IMR-90 (cell line): ENCODE results near the gene BBIP1. TPM values are rescaled to one million over a fixed set of nuclear protein-coding genes. Genes with fewer than 3 reads are reported as not detected.

Source experiments
- ATAC-seq: fragments of 200-7000 bp; cut with Tn5 transposase; 2 replicates; pipeline ENCODE4 v1.9.1; 2020; ENCODE audit warnings: low read depth, mild to moderate bottlenecking, moderate library complexity
- BruUV-seq: library from RNA; stranded (reverse); fragments of 400-500 nt; replicated peaks from 2 replicates; lab custom pipeline; 2021; lab: Mats Ljungman, UMichigan
- CTCF ChIA-PET: fragments of 300-600 bp; formaldehyde crosslinking; extraction: SDS; loops from one replicate; lab custom pipeline; 2021; ENCODE audit warnings: antibody characterized with exemption; lab: Yijun Ruan, JAX
- POLR2A ChIA-PET: fragments of 300-600 bp; sonication (Branson Sonifier 250); formaldehyde crosslinking; loops from one replicate; lab custom pipeline; 2022; ENCODE audit warnings: antibody characterized with exemption; ENCODE audit not compliant: unreplicated experiment; lab: Charles Lee
- DNase-seq: peaks from one replicate; pipeline ENCODE4 v3.0.0; 2013
- H2AFZ ChIP-seq: replicated peaks from 2 replicates; pipeline ENCODE3; 2013; ENCODE audit warnings: low read length, mild to moderate bottlenecking; ENCODE audit not compliant: poor library complexity
- H2AK5ac ChIP-seq: 2 replicates; pipeline ENCODE4 v1.6.1; 2013; ENCODE audit warnings: low read depth, low read length, inconsistent platforms
- H2AK9ac ChIP-seq: replicated peaks from 2 replicates; pipeline ENCODE3; 2013; ENCODE audit warnings: mild to moderate bottlenecking, low read depth, low read length, moderate library complexity; ENCODE audit not compliant: poor library complexity
- H2BK120ac ChIP-seq: 2 replicates; pipeline ENCODE4 v1.6.1; 2013; ENCODE audit warnings: low read depth, low read length, inconsistent platforms
- H2BK15ac ChIP-seq: 3 replicates; pipeline ENCODE4 v1.6.1; 2013; ENCODE audit warnings: low read depth, low read length, inconsistent platforms
- H2BK20ac ChIP-seq: 2 replicates; pipeline ENCODE4 v1.6.1; 2013; ENCODE audit warnings: low read depth, mild to moderate bottlenecking, inconsistent platforms, low read length, moderate library complexity
- H2BK5ac ChIP-seq: 2 replicates; pipeline ENCODE4 v1.6.1; 2013; ENCODE audit warnings: mild to moderate bottlenecking, low read depth, low read length, inconsistent platforms; ENCODE audit not compliant: poor library complexity, severe bottlenecking
- H3K14ac ChIP-seq: replicated peaks from 2 replicates; pipeline ENCODE4 v1.6.1; 2013; ENCODE audit warnings: low read depth, low read length, inconsistent platforms
- H3K18ac ChIP-seq: 2 replicates; pipeline ENCODE4 v1.6.1; 2013; ENCODE audit warnings: low read depth, low read length, control low read depth
- H3K23ac ChIP-seq: 2 replicates; pipeline ENCODE4 v1.6.1; 2013; ENCODE audit warnings: low read depth, low read length, inconsistent platforms
- H3K27ac ChIP-seq: 2 replicates; pipeline ENCODE4 v1.5.1; 2013; ENCODE audit warnings: mild to moderate bottlenecking, control low read depth, low read length; ENCODE audit not compliant: insufficient read depth
- H3K27me3 ChIP-seq: 2 replicates; pipeline ENCODE4 v1.6.1; 2013; ENCODE audit warnings: low read length; ENCODE audit not compliant: control insufficient read depth, insufficient read depth
- H3K36me3 ChIP-seq: 2 replicates; pipeline ENCODE4 v1.6.1; 2013; ENCODE audit warnings: low read length, mixed read lengths; ENCODE audit not compliant: control insufficient read depth, insufficient read depth
- H3K4ac ChIP-seq: 2 replicates; pipeline ENCODE4 v1.6.1; 2013; ENCODE audit warnings: low read depth, low read length, inconsistent platforms
- H3K4me1 ChIP-seq: 2 replicates; pipeline ENCODE4 v1.6.1; 2013; ENCODE audit warnings: low read length, mixed read lengths; ENCODE audit not compliant: control insufficient read depth, insufficient read depth
- H3K4me2 ChIP-seq: 2 replicates; pipeline ENCODE4 v1.6.1; 2013; ENCODE audit warnings: low read depth, mild to moderate bottlenecking, control low read depth, low read length, moderate library complexity
- H3K4me3 ChIP-seq: 2 replicates; pipeline ENCODE4 v1.5.1; 2013; ENCODE audit warnings: low read depth, mild to moderate bottlenecking, control low read depth, low read length, moderate library complexity; ENCODE audit not compliant: insufficient read depth
- H3K56ac ChIP-seq: 2 replicates; pipeline ENCODE4 v1.6.1; 2013; ENCODE audit warnings: low read length, inconsistent platforms; ENCODE audit not compliant: insufficient read depth; ENCODE audit errors: extremely low read depth
- H3K79me1 ChIP-seq, 2 experiments: 2 replicates each; pipeline ENCODE4 v1.6.1; 2013; ENCODE audit warnings: low read length in 2 of 2, inconsistent platforms in 1 of 2, low read depth in 1 of 2
- H3K9ac ChIP-seq: 2 replicates; pipeline ENCODE4 v1.6.1; 2013; ENCODE audit warnings: low read depth, low read length, control low read depth
- H3K9me1 ChIP-seq: 2 replicates; pipeline ENCODE4 v1.6.1; 2013; ENCODE audit warnings: low read length, inconsistent platforms; ENCODE audit not compliant: insufficient read depth
- H3K9me3 ChIP-seq: 2 replicates; pipeline ENCODE4 v1.6.1; 2013; ENCODE audit warnings: low read length; ENCODE audit not compliant: control insufficient read depth, insufficient read depth
- H4K20me1 ChIP-seq: 2 replicates; pipeline ENCODE4 v1.6.1; 2013; ENCODE audit warnings: low read length, inconsistent platforms; ENCODE audit not compliant: insufficient read depth
- H4K5ac ChIP-seq: 2 replicates; pipeline ENCODE4 v1.6.1; 2013; ENCODE audit warnings: mild to moderate bottlenecking, low read depth, low read length, control low read depth
- H4K8ac ChIP-seq, 2 experiments: 2 replicates each; pipeline ENCODE4 v1.6.1; 2013; ENCODE audit warnings: low read depth in 2 of 2, low read length in 2 of 2, control low read depth in 1 of 2, inconsistent platforms in 1 of 2
- H4K91ac ChIP-seq: 2 replicates; pipeline ENCODE4 v1.6.1; 2013; ENCODE audit warnings: low read depth, low read length, inconsistent platforms; ENCODE audit not compliant: insufficient read depth
- FOS ChIP-seq: fragments of 150-350 bp; IDR thresholded peaks from 2 replicates; pipeline ENCODE4 v1.6.1; 2016; ENCODE audit warnings: low read depth, low read length
- MAFK ChIP-seq: IDR thresholded peaks from 2 replicates; pipeline ENCODE4 v1.6.1; 2012; ENCODE audit warnings: low read depth, low read length, improper control_type of control experiment
- NFE2L2 ChIP-seq: fragments of 150-350 bp; IDR thresholded peaks from 2 replicates; pipeline ENCODE4 v1.6.1; 2016; ENCODE audit warnings: low read depth, mild to moderate bottlenecking, low read length
- RFX5 ChIP-seq: IDR thresholded peaks from 2 replicates; pipeline ENCODE4 v1.8.0; 2012; ENCODE audit warnings: low read depth, mild to moderate bottlenecking, low read length, moderate library complexity
- WGBS, 2 experiments: methylation state at CpG; one replicate each; pipeline versions ENCODE4 v1.1.5 to v1.1.7; 2013; ENCODE audit warnings: missing lambda C conversion rate in 2 of 2; ENCODE audit not compliant: insufficient read length in 1 of 2; ENCODE audit errors: extremely low coverage in 2 of 2; 5-methylcytosine and 5-hydroxymethylcytosine counted together
- dilution Hi-C: fragments of 300-500 bp; cut with HindIII; formaldehyde crosslinking; loops from one replicate; pipeline ENCODE4 v1.14.3; 2018; ENCODE audit warnings: low sequenced_read_pairs; ENCODE audit not compliant: unreplicated experiment
- in situ Hi-C: fragments of 300-500 bp; cut with MboI; formaldehyde crosslinking; loops from 3 replicates; pipeline ENCODE4 v1.14.3; 2019; ENCODE audit warnings: low sequenced_read_pairs, inconsistent platforms, mixed read lengths
- intact Hi-C: fragments of 100-400 bp; cut with micrococcal nuclease; formaldehyde crosslinking; loops from 2 replicates; pipeline ENCODE4 v1.10.0; 2022
- polyA plus RNA-seq, 3 experiments: library from polyadenylated mRNA; depleted of rRNA; stranded (reverse); fragments of >200 nt; gene quantifications; 2 replicates each; pipeline ENCODE4 v1.2.3, GENCODE V29; 2012; ENCODE audit warnings: low replicate concordance in 1 of 3
- total RNA-seq: library from RNA; depleted of rRNA; stranded (reverse); fragments of >200 nt; gene quantifications from 2 replicates; pipeline ENCODE4 v1.2.3, GENCODE V29; 2012
- TF ChIP-seq, protein P1 (sequence below): conservative IDR thresholded peaks from 2 replicates; pipeline ENCODE4 v1.5.1; 2012; ENCODE audit warnings: mild to moderate bottlenecking, low read depth, low read length, improper control_type of control experiment

BBIP1 gene
- total and polyA plus RNA-seq, 2 of the 4 experiments (the other 2 are of a cell fraction) = 17.4 to 19.9 TPM

DNA sequence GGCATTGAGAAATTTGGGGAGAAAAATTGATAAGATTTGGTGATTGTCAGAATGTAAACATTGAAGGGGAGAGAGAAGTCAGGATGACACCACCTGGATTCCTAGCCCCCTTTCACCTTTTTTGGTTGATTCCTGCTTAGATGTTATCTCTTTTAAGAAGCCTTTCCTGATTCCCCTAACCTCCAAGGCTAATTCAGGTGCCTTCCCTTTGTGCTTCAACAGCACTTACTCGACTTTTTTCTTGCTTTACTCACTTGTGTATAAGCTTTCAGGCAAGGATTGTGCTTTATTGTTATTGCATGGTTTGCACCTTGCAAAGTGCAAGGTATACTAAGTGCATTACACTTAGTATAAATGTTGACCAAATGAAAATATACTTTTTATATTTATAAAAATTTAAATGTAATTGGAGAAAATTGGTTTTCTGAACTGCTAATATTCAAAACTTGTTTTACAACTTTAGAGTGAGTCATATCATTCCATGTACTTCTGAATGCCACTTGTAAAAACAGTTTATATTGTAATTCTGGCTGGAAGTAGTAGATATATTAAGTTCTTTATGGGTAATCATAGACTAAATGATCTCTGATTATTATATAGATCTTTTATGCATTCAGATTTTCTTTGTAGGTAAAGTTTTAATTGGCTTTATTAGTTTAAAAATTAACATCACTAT lies 13.7 kb upstream of the BBIP1 start:
- Histone ChIP-seq H3K14ac (no peak overlapping the region), H3K23ac (no peak overlapping the region), H3K56ac (no peak overlapping the region), H2BK20ac (no peak overlapping the region), H3K27ac (no peak overlapping the region), H3K36me3 (peaks cover 4% of the 10 kb centered on the region; the same call in 1 of the 2 replicates), H4K91ac (no peak overlapping the region), H2AK9ac (no peak overlapping the region), H2AFZ (no peak overlapping the region), H2BK120ac (no peak overlapping the region), H3K9me3 (no peaks in the 10 kb centered on the region), H3K4me1 (peaks cover 5% of the 10 kb centered on the region), H3K4ac (no peak overlapping the region), H2BK15ac (no peak overlapping the region), H3K4me3 (no peak overlapping the region), H4K5ac (no peak overlapping the region), H4K8ac (no peak overlapping the region), H3K4me2 (no peak overlapping the region; the same call in 1 of the 2 replicates), H2AK5ac (no peak overlapping the region), H3K18ac (no peak overlapping the region), H3K79me1 (peaks cover 14 to 45% of the 10 kb centered on the region in 2 experiments), H3K9ac (no peak overlapping the region), H3K9me1 (peaks cover 12% of the 10 kb centered on the region), H4K20me1 (peaks cover 56% of the 10 kb centered on the region), H2BK5ac (no peak overlapping the region), H3K27me3 (no peaks in the 10 kb centered on the region)
- no CpG with 5 or more reads among the region's 1 CpG for WGBS, 2 experiments
- CTCF ChIA-PET = interaction anchor here (0.6 kb wide), 1 partner anchor 30 kb away, joined by 4 read pairs; no protein-coding TSS in a partner anchor
- TF ChIP-seq NFE2L2 = no peak
- TF ChIP-seq MAFK = no peak
- no peak for TF ChIP-seq FOS
- TF ChIP-seq, protein P1, sequence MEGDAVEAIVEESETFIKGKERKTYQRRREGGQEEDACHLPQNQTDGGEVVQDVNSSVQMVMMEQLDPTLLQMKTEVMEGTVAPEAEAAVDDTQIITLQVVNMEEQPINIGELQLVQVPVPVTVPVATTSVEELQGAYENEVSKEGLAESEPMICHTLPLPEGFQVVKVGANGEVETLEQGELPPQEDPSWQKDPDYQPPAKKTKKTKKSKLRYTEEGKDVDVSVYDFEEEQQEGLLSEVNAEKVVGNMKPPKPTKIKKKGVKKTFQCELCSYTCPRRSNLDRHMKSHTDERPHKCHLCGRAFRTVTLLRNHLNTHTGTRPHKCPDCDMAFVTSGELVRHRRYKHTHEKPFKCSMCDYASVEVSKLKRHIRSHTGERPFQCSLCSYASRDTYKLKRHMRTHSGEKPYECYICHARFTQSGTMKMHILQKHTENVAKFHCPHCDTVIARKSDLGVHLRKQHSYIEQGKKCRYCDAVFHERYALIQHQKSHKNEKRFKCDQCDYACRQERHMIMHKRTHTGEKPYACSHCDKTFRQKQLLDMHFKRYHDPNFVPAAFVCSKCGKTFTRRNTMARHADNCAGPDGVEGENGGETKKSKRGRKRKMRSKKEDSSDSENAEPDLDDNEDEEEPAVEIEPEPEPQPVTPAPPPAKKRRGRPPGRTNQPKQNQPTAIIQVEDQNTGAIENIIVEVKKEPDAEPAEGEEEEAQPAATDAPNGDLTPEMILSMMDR = no peak
- TF ChIP-seq RFX5 = no peak
- dilution Hi-C loops = no loop called here
- intact Hi-C loops = loop anchor here (5.0 kb wide), 1 partner anchor 55 kb away; no protein-coding TSS in a partner anchor
- no TSS peak for BruUV-seq
- ATAC-seq (peak; percentile 65; the same call in 1 of the 2 replicates), DNase-seq (no peak)
- in situ Hi-C loops = no loop called here
- POLR2A ChIA-PET = no interaction called here
